ENCODE results near the gene KISS1R.
A peak's percentile ranks its signal among the peaks of the same experiment; 100 is the strongest.
"Not testable (repeated sequence)": the region's sequence is repeated elsewhere in the genome, so short reads cannot be mapped to it uniquely, and the experiment has no call there.

The KISS1R gene

DNA sequence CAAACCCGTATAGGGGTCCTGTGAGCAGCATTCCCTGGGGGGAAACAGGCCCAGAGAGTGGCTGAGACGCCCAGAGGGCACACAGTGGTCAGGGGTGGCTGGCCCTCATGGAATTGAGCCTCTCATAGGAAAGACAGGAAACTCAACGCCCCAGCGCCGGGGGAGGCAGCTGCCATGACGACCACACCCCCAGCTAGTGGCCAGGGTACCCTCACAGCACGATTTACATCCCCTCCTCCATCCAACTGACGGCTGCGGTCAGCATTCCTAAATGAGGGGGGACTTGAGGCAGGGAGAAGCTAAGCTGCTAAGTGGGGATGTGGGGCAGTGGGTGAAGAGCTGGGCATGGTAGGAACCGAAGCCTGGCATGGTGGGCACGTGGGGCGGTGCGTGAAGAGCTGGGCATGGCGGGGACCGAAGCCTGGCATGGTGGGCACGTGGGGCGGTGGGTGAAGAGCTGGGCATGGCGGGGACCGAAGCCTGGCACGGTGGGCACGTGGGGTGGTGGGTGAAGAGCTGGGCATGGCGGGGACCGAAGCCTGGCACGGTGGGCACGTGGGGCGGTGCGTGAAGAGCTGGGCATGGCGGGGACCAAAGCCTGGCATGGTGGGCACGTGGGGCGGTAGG is 34.1 kb upstream of the KISS1R start:
- DNase-seq (ENCODE audit: low spot score) = no peak

DNA sequence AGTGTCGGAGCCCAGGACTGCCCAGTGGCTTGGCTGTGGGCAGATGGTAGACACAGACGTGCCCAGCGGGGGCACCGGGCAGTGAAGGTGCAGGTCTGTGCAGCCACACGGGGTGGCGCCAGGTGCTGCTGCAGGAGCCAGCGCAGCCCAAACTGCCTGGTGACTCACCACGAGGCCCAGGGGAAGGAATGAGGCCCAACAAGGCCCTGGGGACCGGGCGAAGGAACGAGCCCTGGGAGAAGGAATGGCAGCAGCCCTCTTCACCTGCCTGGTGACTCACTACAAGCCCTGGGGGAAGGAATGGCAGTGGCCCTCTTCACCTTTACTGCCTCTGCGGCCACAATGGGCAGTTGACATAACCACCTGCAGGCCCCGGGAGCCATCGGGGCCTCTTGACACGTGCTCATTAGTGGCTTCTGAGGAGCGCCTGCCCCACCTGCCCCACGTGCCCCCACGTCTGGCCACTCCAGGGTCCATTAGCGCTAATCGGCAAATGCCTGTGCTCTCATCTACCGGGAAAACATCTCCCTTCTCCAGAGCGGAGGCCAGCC is 33.4 kb upstream of the KISS1R start:
- DNase-seq (ENCODE audit: low spot score) = no peak

DNA sequence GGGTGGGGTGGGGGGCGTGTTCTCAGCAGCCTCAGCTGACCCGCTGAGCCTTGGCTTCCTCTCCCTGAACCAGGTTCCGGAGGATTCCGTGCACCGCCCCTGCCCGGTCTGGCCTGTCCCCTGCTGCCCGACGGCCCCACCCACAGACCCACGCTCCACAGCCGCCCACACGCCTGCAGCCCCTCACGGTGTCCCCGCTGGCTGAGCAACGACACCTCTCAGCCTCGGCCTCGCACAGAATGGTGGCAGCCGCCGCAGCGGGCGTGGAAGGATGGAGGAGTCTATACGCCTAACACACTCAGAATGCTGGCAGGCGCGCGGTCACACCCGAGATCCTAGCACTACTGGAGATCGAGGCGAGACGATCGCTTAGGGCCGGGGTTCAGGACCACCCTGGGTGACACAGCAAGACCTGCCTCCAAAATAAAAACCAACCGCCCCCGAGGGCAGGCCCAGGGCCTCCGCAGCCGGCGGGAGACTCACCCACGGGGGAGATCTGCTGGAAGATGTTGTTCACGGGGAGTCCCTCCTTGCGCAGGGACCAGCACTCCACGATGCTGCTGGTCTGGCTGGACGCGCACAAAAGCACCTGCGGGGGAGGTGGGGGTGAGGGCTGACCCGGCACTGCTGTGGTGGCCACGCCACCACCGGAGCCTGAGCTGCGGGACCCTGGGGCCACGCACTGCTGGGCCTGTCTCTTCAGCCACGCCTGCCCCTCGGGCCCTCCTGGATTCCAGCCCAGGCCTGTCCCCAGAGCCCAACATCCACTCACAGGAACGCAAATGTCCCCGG is 32.5 kb upstream of the KISS1R start:
- DNase-seq (ENCODE audit: low spot score) = no peak

DNA sequence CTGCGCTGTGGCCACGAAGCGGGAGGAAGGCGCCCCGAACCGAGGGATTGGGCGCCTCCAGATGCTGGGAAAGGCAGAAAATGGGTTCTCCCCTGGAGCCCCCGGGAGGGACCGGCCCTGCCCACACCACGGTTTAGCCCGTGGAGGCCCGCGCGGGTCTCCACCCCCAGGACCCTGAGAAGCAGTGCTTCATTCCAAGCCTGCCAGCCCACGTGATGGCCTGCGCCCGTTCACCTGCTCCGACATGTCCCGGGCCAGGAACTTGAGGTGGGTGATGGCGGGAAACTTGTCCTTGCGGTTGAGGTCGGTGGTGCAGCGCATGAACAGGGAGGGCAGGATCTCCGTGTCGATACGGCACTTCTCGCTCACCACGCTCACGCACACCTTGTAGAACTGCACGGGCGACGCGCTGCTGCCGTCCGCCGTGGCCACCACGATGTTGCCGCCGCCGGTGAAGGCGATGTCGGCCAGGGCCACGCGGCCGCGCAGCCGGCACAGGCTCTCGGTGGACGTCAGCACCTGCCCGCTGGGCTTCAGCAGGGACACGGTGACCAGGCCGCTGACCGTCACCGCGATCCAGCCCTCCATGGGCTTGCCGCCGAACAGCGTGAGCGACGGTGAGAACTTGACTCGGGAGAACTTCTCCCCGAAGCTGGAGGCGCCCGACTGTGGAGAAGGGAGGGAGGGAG is 31.5 kb upstream of the KISS1R start:
- no peak for DNase-seq (ENCODE audit: low spot score)

DNA sequence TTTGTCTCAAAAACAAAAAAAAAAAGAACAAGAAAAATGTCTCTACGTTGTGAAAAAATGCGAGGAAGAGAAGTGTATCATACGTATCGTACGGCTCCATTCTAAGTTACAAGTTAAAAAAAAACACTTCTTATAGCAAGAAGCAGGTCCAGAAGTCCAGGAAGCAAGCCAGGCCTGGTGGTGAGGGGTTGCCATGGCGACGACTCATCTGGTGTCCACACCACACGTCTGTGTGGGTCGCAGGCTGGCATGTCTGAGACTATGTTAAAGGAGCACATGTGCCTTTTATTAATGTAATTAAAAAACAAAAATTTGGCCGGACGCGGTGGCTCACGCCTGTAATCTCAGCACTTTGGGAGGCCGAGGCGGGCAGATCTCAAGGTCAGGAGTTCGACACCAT is 30.1 kb upstream of the KISS1R start:
- peak; percentile 35 for DNase-seq (ENCODE audit: low spot score)

DNA sequence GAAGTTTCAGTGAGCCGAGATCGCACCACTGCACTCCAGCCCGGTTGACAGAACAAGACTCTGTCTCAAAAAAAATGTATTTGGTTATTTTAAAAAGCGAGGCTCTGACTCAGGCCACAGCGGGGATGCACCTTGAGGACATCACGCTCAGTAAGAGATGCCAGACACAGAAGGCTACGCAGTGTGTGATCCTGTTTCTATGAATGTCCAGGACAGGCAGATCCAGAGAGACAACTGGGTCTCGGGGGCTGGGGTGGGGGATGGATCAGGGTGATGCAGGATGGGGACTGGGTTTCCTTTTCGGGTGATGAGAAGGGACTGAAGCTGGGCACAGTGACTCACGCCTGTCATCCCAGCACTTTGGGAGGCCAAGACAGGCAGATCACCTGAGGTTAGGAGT is 29.5 kb upstream of the KISS1R start:
- DNase-seq (ENCODE audit: low spot score) = no peak

DNA sequence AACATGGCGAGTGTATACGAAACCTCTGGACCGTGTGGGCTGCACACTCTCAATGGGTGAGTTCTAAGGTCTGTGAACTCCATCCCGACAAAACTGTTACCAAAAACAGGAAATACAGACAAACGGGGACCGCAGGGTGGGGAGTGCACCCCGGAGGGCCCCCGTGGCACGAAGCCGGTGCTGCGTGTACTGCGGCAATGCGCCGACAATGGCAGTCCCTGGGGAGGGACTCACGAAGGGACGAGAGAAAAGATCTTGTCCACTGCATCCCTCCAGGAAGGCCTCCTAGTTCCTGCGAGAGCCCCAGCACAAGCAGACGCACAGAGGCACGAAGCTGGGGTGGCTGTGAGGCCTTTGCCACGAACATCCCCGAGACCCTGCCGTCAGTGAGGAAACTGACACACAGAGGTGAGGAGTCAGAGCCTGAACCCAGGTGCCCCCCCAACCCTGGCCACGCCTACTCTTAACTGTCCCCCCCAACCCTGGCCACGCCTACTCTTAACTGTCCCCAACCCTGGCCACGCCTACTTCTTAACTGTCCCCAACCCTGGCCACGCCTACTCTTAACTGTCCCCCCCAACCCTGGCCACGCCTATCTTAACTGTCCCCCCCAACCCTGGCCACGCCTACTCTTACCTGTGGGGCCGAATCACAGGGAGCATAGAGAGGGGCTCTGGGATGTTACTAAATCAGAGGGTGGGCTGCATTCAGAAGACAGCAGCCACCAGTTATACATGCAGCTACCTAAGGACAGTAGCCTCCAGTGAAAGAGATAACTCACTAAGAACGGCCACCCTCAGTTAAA is 28.4 kb upstream of the KISS1R start:
- no peak for DNase-seq (ENCODE audit: low spot score)

DNA sequence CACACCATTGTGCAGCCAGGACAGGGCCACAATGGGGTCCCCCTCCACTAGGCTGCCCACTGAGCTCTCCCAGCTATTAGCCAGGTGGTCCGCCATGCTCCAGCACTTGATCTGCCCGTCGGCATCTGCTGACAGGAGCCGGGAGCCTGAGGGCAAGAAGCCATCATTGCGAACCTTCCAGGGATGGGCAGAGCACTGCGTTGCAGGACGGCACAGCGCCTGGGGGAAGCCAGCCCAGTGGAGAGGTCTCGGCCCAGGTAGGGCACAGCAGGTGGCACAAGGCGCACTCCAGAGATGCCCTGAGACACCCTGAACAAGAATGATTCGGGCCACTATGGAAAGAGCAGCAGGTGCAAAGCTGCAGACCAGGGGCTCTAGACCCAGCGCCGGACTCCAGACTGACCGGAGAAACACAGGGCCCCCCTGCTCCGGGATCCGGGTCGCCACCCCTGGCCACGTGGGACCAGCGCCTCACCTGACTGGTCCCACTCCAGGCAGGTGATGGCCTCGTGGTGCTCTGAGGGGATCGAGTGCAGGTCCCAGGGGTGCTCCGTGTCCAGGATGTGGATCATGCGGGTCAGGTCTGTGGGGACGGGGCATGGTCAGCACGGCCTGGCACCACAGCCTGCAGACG is 27.4 kb upstream of the KISS1R start:
- no peak for DNase-seq (ENCODE audit: low spot score)

DNA sequence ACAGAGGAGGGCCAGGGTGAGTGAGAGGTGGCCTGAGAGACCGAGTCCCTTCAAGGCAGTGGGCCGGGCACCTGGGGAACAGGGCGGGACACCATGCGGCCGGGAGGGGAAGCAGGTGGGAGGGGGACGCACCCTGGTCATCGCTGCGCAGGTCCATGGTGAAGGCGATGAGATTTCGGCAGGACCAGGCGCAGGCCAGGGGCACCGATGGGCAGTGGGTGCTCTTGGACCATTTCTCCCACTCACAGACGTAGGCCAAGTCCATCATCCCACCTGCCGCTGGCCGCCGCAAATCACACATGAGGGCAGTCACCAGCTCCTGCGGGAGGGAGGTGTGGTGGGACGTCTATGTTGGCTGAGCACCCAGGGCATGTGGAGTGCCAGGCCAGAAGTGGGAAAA is 26.3 kb upstream of the KISS1R start:
- DNase-seq (ENCODE audit: low spot score) = no peak

DNA sequence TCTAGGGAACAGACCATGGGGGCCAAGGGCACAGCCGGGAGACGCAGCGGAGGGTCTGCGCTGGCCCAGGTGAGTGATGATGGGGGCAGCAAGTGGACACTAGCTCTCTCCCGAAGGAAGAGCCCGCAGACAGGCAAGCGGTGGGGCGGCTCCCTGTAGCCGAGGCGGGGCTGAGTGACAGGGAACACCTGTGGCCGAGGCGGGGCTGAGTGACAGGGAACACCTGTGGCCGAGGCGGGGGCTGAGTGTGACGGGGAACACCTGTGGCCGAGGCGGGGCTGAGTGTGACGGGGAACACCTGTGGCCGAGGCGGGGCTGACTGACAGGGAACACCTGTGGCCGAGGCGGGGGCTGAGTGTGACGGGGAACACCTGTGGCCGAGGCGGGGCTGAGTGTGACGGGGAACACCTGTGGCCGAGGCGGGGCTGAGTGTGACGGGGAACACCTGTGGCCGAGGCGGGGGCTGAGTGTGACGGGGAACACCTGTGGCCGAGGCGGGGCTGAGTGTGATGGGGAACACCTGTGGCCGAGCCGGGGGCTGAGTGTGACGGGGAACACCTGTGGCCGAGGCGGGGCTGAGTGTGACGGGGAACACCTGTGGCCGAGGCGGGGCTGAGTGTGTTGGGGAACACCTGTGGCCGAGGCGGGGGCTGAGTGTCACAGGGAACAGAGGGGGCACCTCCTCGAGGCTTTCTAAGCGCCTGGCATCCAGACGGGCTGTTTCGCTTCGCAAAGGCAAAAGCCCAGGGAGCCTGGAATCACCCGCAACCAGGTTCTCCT is 25.5 kb upstream of the KISS1R start:
- not testable (repeated sequence) for DNase-seq (ENCODE audit: low spot score)

DNA sequence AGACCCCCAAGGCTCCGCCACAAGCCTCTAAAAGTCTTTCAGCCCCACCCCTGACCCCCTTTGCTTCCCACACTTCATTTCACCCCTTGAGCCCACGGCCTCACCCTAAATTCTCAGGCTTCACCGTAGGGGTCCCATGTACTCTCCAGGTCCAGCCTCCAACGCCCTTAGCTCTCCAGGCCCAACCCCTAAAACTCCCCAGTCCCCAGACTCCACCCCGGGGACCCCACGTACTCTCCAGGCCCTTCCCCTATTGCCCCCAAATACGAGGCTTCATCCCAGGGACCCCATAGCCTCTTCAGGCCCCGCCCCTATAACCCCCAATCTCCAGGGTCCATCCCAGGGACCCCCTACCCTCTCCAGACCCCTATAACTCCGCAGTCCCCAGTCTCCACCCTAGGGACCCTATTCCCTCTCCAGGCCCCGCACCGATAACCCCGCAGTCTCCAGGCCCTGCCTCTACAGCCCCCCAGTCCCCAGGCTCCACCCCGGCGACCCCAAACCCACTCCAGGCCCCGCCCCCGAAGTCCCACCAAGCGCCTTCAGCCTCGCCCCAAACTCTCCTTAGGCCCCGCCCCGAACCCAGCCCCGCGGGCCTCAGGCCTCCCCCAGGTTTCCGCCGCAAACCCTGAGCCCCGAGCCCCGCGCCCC is 24.8 kb upstream of the KISS1R start:
- no peak for DNase-seq (ENCODE audit: low spot score)

DNA sequence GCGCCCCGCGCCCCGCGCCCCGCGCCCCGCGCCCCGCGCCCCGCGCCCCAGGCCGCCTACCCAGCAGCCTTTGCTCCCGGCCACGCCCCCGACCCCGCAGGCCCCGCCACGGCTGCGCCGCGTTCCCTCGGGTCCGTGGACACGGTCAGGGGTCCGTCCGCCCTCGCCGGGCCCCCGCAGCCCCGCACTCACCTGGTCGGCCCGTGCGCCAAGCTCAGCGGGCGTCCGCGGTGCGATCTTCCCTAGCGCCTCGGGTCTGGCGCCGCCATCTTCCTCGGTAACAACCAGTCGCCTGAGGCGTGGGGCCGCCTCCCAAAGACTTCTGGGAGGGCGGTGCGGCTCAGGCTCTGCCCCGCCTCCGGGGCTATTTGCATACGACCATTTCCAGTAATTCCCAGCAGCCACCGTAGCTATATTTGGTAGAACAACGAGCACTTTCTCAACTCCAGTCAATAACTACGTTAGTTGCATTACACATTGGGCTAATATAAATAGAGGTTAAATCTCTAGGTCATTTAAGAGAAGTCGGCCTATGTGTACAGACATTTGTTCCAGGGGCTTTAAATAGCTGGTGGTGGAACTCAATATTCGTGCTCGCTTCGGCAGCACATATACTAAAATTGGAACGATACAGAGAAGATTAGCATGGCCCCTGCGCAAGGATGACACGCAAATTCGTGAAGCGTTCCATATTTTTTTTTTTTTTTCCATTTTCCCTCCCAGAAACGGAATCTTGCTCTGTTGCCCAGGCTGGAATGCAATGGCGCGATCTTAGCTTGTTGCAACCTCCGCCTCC is 24.0 kb upstream of the KISS1R start, which contains the start of the genes MED16 and RNU6-9:
Gene MED16 (minus strand): TSS at position 294 of the 796 bp plus-strand sequence. CDS start 2,056 bp downstream, outside the sequence.
Gene RNU6-9 (plus strand): TSS at position 591 of the 796 bp plus-strand sequence.
- DNase-seq (ENCODE audit: low spot score) = peak; percentile 93

DNA sequence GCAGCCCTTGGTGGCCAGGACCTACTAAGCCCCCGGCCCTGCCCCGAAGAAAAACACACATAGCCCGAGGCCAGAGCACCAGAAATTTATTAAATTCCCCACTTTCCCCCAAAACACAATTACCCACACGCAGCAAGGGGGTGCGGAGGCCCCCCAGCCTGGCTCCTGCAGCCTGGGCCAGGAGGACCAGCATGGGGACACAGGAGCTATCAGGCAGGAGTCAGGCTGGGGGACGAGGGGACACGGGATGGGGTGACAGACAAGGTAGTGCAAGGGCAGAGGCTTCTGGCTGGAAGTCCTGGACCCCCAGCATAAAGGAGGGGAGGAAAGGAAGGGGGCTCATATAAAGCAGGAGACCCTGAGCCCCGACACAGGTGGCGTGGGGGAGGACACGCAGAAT is 20.7 kb upstream of the KISS1R start:
- DNase-seq (ENCODE audit: low spot score) = no peak

DNA sequence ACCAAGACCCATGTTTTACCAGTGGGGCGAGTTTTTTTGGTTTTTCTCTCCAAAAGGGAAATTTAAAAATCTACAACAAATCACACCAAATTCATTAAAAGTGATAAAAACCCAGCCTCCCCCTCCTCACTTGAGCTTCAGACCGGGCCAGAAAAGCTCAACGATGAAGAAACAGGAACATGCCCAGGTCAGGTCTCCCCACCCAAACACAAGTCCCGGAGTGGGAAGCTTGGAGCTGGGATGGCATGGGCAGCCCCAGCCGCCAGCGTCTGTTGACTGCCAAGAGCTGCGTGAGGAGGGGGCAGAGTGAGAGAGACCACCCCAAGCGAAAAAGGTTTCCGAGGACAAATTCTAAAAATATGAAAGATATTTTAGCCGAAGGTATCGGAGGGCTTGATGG is 20.1 kb upstream of the KISS1R start:
- no peak for DNase-seq (ENCODE audit: low spot score)

DNA sequence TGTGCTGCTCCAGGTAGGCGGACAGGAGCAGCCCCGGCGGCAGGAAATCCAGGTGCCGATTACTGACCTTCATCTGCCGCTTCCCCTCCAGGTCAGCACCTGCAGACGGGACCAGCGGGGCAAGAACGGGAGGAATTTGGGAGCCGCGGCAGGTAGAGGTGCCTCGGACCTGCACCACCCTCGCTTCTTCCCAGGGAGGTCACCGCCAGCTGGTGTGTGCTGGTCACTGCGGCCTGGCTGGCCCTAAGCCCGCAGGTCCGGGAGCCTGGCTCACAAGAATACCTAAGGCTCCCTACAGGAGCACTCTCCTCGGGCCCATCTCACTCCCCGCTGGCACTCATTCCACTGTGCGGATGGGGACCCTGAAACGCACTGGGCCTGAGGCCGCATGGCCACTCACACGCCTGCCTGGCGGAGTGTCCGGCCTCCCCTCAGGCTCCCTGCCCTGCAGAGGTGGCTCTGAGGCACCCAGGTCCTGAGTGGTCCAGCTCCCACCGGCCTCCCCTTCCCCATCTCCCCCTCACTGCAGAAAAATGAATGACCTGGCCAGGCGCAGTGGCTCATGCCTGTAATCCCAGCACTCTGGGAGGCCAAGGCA is 19.6 kb upstream of the KISS1R start:
- DNase-seq (ENCODE audit: low spot score) = no peak

DNA sequence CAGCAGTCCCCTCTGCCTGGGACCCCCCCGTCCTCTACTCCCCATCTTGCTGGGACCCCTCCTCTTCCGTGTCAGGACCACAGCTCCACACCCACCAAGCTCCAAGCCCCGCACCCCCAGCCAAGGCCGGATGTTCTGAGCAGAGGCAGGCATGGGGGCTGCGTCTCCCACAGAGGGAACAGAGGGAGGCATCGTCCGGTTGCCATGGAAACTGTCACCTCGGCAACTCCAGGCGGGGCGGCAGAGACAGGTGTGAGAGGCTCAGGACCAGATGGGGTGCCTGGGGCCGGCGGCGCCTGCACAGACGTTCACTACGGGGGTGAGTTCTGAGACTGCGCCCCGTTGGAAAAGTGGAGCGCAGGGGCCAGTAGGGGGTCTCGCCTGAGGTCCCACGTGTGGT is 18.5 kb upstream of the KISS1R start:
- DNase-seq (ENCODE audit: low spot score) = no peak

DNA sequence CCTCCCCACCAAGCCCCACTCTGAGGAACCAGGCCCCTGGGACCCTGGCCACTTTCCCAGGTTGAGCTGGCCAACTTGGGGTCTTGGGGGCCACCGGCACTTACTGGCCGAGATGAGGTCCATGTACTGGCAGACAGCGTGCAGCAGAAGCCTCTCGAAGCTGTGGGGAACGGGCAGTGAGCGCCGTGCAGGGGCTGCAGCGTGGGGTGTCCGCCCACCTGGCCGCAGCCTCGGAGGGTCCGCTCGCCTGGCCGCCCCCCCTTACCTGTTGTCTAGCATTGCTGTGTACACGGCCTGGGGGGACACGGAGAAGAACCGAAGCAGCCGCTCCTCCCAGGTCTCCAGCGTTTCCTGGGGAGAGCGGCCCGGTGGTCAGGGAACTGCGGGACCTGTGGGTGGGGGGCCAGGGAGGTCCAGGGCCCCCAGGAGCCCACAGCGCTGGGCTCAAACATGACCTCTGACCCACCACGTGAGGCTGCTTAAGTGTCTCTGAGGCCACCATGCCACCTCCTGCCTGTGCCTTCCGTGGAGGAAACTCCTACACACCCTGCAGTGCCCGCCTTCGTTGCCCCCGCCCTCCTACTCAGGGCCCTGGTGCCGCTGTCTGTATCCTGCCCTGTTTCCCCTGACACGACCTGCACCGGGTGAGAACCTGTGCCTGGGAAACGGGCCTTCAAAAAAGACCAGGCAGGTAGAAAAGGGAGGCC is 17.6 kb upstream of the KISS1R start:
- DNase-seq (ENCODE audit: low spot score) = no peak

DNA sequence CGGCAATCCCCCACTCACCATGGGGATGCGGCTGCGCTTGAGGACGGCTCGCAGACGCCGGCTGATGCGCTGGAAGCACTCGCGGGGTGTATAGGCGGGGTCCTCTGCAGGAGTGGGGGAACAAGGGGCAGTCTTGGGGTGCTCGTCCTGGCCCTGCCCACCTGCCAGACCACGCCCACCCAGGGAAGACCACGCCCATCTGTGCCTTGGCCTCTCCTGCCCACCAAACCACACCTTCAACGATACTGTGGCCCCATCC is 17.2 kb upstream of the KISS1R start:
- DNase-seq (ENCODE audit: low spot score) = no peak
